Measurements from ENCODE around the gene AKR1C4.

DNA sequence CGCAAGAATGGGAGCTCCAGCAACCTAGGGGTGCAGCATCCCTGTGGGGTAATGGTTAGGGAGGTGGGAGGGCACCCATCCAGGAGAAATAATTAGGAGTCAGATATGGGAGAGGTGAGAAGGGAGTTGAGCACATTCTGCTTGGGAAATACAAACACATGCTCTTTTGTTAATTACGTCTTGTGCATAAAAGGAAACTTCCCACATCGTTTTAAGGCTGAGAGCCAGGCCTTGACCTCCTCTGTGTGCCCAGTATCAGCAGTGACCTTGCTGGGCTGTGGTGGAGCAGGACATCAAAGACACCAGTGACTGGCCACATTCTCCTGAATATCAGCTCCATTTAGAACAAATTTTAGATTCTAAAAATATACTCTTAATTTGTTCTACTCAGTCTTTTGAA lies 22.6 kb downstream of the AKR1C4 start:
- TF ChIP-seq POLR2A (IDR thresholded peaks at IDR 0.05; ENCODE audit: low read length) (no peak), GATA1 (IDR thresholded peaks at IDR 0.05; ENCODE audit: low read depth, low read length) (no peak)
